ENCODE measurements around the gene C2.

The C2 gene

DNA sequence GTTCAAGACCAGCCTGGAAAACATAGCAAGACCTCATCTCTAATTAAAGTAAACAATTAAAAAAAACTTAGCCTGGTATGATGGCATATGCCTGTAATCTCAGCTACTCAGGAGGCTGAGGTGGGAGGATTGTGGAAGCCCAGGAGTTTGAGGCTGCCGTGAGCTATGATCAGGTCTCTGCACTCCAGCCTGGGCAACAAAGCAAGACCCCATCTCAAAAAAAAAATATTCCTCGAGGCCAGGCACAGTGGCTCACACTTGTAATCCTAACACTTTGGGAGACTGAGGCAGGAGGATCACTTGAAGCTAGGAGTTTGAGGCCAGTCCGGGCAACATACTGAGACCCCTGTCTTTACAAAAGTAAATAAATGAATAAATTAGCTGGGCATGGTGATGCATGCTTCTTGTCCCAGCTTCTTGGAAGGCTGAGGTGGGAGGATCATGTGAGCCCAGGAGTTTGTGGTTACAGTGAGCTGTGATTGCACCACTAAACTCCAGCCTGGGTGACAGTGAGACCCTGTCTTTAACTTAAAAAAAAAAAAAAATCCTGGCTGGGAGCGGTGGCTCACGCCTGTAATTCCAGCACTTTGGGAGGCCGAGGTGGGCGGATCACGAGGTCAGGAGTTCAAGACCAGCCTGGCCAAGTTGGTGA lies 9.3 kb upstream of the C2 start:
- DNase-seq (ENCODE audit: low read depth, low spot score), result no peak
- TF ChIP-seq, protein P1, sequence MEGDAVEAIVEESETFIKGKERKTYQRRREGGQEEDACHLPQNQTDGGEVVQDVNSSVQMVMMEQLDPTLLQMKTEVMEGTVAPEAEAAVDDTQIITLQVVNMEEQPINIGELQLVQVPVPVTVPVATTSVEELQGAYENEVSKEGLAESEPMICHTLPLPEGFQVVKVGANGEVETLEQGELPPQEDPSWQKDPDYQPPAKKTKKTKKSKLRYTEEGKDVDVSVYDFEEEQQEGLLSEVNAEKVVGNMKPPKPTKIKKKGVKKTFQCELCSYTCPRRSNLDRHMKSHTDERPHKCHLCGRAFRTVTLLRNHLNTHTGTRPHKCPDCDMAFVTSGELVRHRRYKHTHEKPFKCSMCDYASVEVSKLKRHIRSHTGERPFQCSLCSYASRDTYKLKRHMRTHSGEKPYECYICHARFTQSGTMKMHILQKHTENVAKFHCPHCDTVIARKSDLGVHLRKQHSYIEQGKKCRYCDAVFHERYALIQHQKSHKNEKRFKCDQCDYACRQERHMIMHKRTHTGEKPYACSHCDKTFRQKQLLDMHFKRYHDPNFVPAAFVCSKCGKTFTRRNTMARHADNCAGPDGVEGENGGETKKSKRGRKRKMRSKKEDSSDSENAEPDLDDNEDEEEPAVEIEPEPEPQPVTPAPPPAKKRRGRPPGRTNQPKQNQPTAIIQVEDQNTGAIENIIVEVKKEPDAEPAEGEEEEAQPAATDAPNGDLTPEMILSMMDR (IDR thresholded peaks at IDR 0.05; ENCODE audit: insufficient read depth, low read length, missing control alignments), result no peak
- ChIA-PET POLR2A (interaction anchor here (0.6 kb wide), 1 partner anchor 33 kb away, joined by 4 read pairs; no protein-coding TSS in a partner anchor), CTCF (interaction anchor here (1.0 to 1.8 kb wide), 4 partner anchors 13 to 39 kb away, joined by 3 to 10 read pairs (median 4); partner anchors contain the start of gene CFB)
- H3K4me3 ChIP-seq (ENCODE audit: low read depth, low read length), result no peak overlapping the region

DNA sequence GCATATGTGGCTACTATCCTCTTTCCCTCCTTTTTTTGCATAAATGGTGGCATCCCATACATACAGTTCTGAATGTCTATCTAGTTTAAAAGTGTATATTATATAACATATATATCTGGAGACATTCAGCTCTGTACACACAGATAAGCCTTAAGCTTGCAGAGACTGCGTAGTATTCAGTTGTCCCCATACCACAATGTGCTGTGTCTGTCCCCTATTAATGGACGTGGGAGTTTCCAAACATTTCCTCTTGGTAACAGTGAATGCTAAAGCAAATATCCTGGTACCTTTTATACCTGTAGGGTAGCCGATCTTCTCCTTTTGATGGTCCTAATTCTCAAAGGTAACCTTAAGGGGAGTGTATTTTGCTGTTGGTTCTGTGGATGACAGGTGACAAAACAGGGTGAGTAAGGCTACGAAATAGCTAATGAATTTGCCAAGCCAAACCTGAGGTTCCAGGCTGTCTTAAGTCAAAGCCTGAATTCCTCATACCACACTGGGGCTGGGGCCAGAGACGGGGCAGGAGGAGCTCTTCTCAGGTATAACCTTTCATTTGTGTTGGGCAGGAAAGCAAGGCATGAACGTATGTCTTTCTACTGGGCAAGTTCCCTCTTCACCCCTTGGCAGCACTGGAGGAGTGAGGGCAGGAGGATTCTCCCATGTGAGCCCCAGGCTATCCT lies 7.8 kb upstream of the C2 start:
- CTCF ChIA-PET, result interaction anchor here (0.6 to 1.6 kb wide), 4 partner anchors 11 to 55 kb away, joined by 3 to 6 read pairs (median 4); no protein-coding TSS in a partner anchor
- DNase-seq (ENCODE audit: low read depth, low spot score), result no peak
- TF ChIP-seq, protein P1 (IDR thresholded peaks at IDR 0.05; ENCODE audit: insufficient read depth, low read length, missing control alignments), result no peak
- POLR2A ChIA-PET, result no interaction called here
- H3K4me3 ChIP-seq (ENCODE audit: low read depth, low read length), result no peak overlapping the region

DNA sequence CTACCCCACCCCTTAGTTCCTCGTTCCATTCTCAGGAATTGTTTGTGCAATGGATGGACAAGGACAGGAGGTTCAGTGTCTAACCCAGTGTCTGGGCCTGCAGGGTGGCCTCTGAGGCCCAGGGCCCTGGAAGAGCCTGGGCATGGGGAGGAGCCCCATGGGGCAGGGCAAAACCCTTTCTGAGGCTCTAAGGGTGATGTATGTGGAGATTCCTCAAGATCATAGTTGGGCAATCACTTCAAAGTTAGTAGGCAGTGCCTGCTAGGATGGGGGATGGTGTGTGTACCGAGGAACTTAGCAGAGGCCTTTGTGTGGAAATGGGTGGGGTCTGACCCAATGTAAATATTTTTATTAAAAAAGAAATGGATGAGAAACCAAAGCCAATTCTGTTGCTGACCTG lies 6.7 kb upstream of the C2 start:
- ChIA-PET CTCF (interaction anchor here (1.1 to 1.6 kb wide), 3 partner anchors 10 to 198 kb away, joined by 3 to 6 read pairs (median 4); no protein-coding TSS in a partner anchor), POLR2A (no interaction called here)
- TF ChIP-seq, protein P1 (IDR thresholded peaks at IDR 0.05; ENCODE audit: insufficient read depth, low read length, missing control alignments), result no peak
- no peak for DNase-seq (ENCODE audit: low read depth, low spot score)
- H3K4me3 ChIP-seq (ENCODE audit: low read depth, low read length), result no peak overlapping the region

DNA sequence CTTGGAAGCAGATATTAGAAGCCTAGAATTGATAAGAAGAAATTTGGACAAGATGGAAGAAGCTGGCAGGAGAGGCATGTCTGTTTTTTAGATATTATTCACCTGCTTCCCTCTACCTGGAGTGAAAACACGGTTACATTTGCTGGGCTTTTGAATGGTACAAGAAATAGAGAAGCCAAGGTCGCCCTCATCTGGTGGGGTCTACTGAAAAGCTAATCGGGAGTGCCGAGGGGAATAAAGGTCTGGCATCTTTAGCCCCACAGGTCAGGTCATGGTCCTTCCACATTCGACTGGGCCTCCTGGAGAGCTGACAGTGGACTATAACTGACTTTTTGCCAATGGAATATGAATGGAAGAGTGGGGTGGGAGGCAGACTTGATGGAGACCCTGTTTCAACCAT lies 4.6 kb upstream of the C2 start:
- no peak overlapping the region for H3K4me3 ChIP-seq (ENCODE audit: low read depth, low read length)
- ChIA-PET POLR2A (no interaction called here), CTCF (interaction anchor here (4.1 kb wide), 1 partner anchor 29 kb away, joined by 23 read pairs; no protein-coding TSS in a partner anchor)
- TF ChIP-seq, protein P1 (IDR thresholded peaks at IDR 0.05; ENCODE audit: insufficient read depth, low read length, missing control alignments), result no peak
- DNase-seq (ENCODE audit: low read depth, low spot score), result no peak

DNA sequence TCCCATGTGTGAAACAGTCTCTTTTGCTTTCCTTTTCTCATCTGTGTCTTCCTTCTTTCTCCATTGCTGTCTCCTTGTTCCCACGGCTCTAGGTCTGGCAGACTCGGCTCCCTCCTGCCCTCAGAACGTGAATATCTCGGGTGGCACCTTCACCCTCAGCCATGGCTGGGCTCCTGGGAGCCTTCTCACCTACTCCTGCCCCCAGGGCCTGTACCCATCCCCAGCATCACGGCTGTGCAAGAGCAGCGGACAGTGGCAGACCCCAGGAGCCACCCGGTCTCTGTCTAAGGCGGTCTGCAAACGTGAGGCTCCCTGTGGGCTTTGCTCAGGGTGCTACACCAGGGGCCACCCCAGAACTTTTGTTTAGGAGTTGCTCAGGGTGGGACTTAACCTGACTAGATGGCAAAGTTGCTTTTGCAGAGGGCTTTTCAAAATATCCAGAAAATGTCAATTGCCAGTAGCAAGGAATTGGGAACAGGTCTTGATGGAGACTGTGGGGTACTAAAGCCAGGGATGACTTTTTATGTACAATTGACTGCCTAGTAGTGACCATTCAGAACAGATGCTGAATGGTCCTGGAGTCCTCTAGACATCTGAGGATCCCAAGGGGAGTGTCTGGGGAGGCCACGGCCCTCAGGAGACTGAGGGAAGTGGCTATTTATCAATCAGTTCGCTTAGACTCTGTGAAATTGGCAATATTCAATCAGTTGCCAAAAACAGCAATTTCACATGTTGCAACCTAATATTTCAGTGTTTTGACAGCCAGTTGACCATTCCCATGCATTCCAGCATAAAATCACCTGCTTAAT lies 550 bp downstream of the C2 start:
- ChIA-PET CTCF (interaction anchor here (1.0 kb wide), 1 partner anchor 24 kb away, joined by 3 read pairs; no protein-coding TSS in a partner anchor), POLR2A (no interaction called here)
- no peak for DNase-seq (ENCODE audit: low read depth, low spot score)
- H3K4me3 ChIP-seq (ENCODE audit: low read depth, low read length), result no peak overlapping the region
- TF ChIP-seq, protein P1 (IDR thresholded peaks at IDR 0.05; ENCODE audit: insufficient read depth, low read length, missing control alignments), result no peak

DNA sequence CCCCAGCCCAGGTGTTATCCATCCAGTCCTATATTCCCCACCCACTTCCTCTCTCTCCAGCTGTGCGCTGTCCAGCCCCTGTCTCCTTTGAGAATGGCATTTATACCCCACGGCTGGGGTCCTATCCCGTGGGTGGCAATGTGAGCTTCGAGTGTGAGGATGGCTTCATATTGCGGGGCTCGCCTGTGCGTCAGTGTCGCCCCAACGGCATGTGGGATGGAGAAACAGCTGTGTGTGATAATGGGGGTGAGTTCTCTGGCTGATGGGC lies 1.1 kb downstream of the C2 start:
- ChIA-PET POLR2A (no interaction called here), CTCF (no interaction called here)
- TF ChIP-seq, protein P1 (IDR thresholded peaks at IDR 0.05; ENCODE audit: insufficient read depth, low read length, missing control alignments), result no peak
- no peak for DNase-seq (ENCODE audit: low read depth, low spot score)
- H3K4me3 ChIP-seq (ENCODE audit: low read depth, low read length), result no peak overlapping the region
